AG08395 (cell line): ENCODE measurements around the gene KRT74.

ENCODE experiments used
- DNase-seq: peaks from one replicate; pipeline ENCODE4 v3.0.0; 2012; ENCODE audit warnings: mixed read lengths, low spot score

The KRT74 gene

GRCh38 chr12:52573743-52574142, at the start of gene KRT74:
TSS of gene KRT74 (minus strand) at chr12:52573843. CDS start at chr12:52573777, 66 bp downstream.
- no peak for DNase-seq

- DNase-seq, result no peak
These were observed 48.7 kb upstream of the KRT74 start for GRCh38 chr12:52622349-52622748.

GRCh38 chr12:52618866-52619265, 45.2 kb upstream of the KRT74 start:
- no peak for DNase-seq

GRCh38 chr12:52618216-52618615, 44.6 kb upstream of the KRT74 start, which contains the start of gene KRT73:
TSS of gene KRT73 (minus strand) at chr12:52618559. CDS start at chr12:52618524, 35 bp downstream.
- DNase-seq, result no peak

- DNase-seq, result no peak
These were observed 43.8 kb upstream of the KRT74 start for GRCh38 chr12:52617403-52617785.

- no peak for DNase-seq
These were observed 43.2 kb upstream of the KRT74 start for GRCh38 chr12:52616680-52617402.

GRCh38 chr12:52615912-52616311, 42.3 kb upstream of the KRT74 start:
- no peak for DNase-seq

GRCh38 chr12:52615208-52615868, 41.7 kb upstream of the KRT74 start:
- DNase-seq, result peak; percentile 26

GRCh38 chr12:52614381-52615207, 41.0 kb upstream of the KRT74 start:
- no peak for DNase-seq

GRCh38 chr12:52613384-52614030, 39.9 kb upstream of the KRT74 start:
- no peak for DNase-seq

- DNase-seq, result no peak
These were observed 39.1 kb upstream of the KRT74 start for GRCh38 chr12:52612431-52613383.

GRCh38 chr12:52611080-52611468, 37.4 kb upstream of the KRT74 start:
- no peak for DNase-seq

- no peak for DNase-seq
These were observed 35.4 kb upstream of the KRT74 start for GRCh38 chr12:52608826-52609630.

- no peak for DNase-seq
These were observed 34.5 kb upstream of the KRT74 start for GRCh38 chr12:52608161-52608560.

- DNase-seq, result no peak
These were observed 33.7 kb upstream of the KRT74 start for GRCh38 chr12:52607314-52607713.

GRCh38 chr12:52606581-52607218, 33.1 kb upstream of the KRT74 start:
- no peak for DNase-seq

- DNase-seq, result no peak
These were observed 32.5 kb upstream of the KRT74 start for GRCh38 chr12:52606096-52606495.

- DNase-seq, result no peak
These were observed 31.9 kb upstream of the KRT74 start for GRCh38 chr12:52605542-52605941.

GRCh38 chr12:52604859-52605258, 31.2 kb upstream of the KRT74 start:
- no peak for DNase-seq

- no peak for DNase-seq
These were observed 29.7 kb upstream of the KRT74 start for GRCh38 chr12:52603314-52603713.
